HUES48 (cell line): Measurements from ENCODE around the gene MNX1.
A peak's percentile ranks its signal among the peaks of the same experiment; 100 is the strongest.

Source experiments
- H3K27ac ChIP-seq: one replicate; pipeline ENCODE4 v1.7.0; 2013; ENCODE audit warnings: low read depth, low read length, inconsistent platforms
- H3K27me3 ChIP-seq: 2 replicates; pipeline ENCODE4 v1.6.1; 2013; ENCODE audit warnings: mild to moderate bottlenecking, low read length; ENCODE audit not compliant: control insufficient read depth, insufficient read depth
- H3K36me3 ChIP-seq: 2 replicates; pipeline ENCODE4 v1.6.1; 2013; ENCODE audit warnings: low read length; ENCODE audit not compliant: control insufficient read depth, insufficient read depth
- H3K4me1 ChIP-seq: 2 replicates; pipeline ENCODE4 v1.6.1; 2013; ENCODE audit warnings: mild to moderate bottlenecking, low read length; ENCODE audit not compliant: control insufficient read depth, insufficient read depth
- H3K4me3 ChIP-seq: 2 replicates; pipeline ENCODE4 v1.5.1; 2013; ENCODE audit warnings: mild to moderate bottlenecking, low read depth, low read length
- H3K9ac ChIP-seq: 2 replicates; pipeline ENCODE4 v1.6.1; 2013; ENCODE audit warnings: mild to moderate bottlenecking, low read depth, low read length, moderate library complexity
- H3K9me3 ChIP-seq: 2 replicates; pipeline ENCODE4 v1.6.1; 2013; ENCODE audit warnings: low read length; ENCODE audit not compliant: control insufficient read depth, insufficient read depth

The MNX1 gene

GRCh38 chr7:157006205-157006747, 4.2 kb downstream of the MNX1 start:
- Histone ChIP-seq H3K27ac (no peak overlapping the region), H3K4me3 (no peak overlapping the region), H3K9ac (no peak overlapping the region), H3K4me1 (peaks cover 13% of the 10 kb centered on the region), H3K9me3 (no peaks in the 10 kb centered on the region), H3K27me3 (peaks cover 98% of the 10 kb centered on the region), H3K36me3 (no peaks in the 10 kb centered on the region)

- Histone ChIP-seq H3K9me3 (no peaks in the 10 kb centered on the region), H3K27me3 (peaks cover 98% of the 10 kb centered on the region), H3K9ac (no peak overlapping the region), H3K4me1 (peaks cover 13% of the 10 kb centered on the region), H3K36me3 (no peaks in the 10 kb centered on the region), H3K4me3 (no peak overlapping the region), H3K27ac (no peak overlapping the region)
Measured at GRCh38 chr7:157005456-157006204, 4.8 kb downstream of the MNX1 start.

GRCh38 chr7:157004521-157005455, 5.7 kb downstream of the MNX1 start:
- Histone ChIP-seq H3K9ac (no peak overlapping the region), H3K9me3 (no peaks in the 10 kb centered on the region), H3K4me1 (peaks cover 14% of the 10 kb centered on the region), H3K27ac (no peak overlapping the region), H3K4me3 (no peak overlapping the region), H3K36me3 (no peaks in the 10 kb centered on the region), H3K27me3 (peaks cover 98% of the 10 kb centered on the region)

- H3K36me3 ChIP-seq, result no peaks in the 10 kb centered on the region
- peak overlapping the region; percentile 40; the same call in 1 of the 2 replicates for H3K4me3 ChIP-seq
- H3K27me3 ChIP-seq, result peaks cover 99% of the 10 kb centered on the region
- peaks cover 14% of the 10 kb centered on the region for H3K4me1 ChIP-seq
- no peak overlapping the region for H3K27ac ChIP-seq
- no peak overlapping the region for H3K9ac ChIP-seq
- no peaks in the 10 kb centered on the region for H3K9me3 ChIP-seq
Measured at GRCh38 chr7:157003756-157004520, 6.5 kb downstream of the MNX1 start.

GRCh38 chr7:157003445-157003755, 7.1 kb downstream of the MNX1 start:
- Histone ChIP-seq H3K27me3 (peaks cover 99% of the 10 kb centered on the region), H3K4me3 (no peak overlapping the region; the same call in 1 of the 2 replicates)

GRCh38 chr7:157002819-157003421, 7.5 kb downstream of the MNX1 start:
- Histone ChIP-seq H3K36me3 (no peaks in the 10 kb centered on the region), H3K4me1 (peaks cover 14% of the 10 kb centered on the region), H3K9me3 (no peaks in the 10 kb centered on the region), H3K27me3 (peaks cover 99% of the 10 kb centered on the region), H3K9ac (no peak overlapping the region), H3K27ac (no peak overlapping the region), H3K4me3 (no peak overlapping the region)

More at GRCh38 chr7:157003445-157003755, 7.1 kb downstream of the MNX1 start:
- no peak overlapping the region for H3K9ac ChIP-seq
- H3K36me3 ChIP-seq, result no peaks in the 10 kb centered on the region
- H3K27ac ChIP-seq, result no peak overlapping the region
- H3K9me3 ChIP-seq, result no peaks in the 10 kb centered on the region
- H3K4me1 ChIP-seq, result peaks cover 14% of the 10 kb centered on the region

- no peaks in the 10 kb centered on the region for H3K9me3 ChIP-seq
- no peaks in the 10 kb centered on the region for H3K36me3 ChIP-seq
- H3K4me1 ChIP-seq, result peaks cover 14% of the 10 kb centered on the region
- H3K9ac ChIP-seq, result no peak overlapping the region
- H3K4me3 ChIP-seq, result no peak overlapping the region
- no peak overlapping the region for H3K27ac ChIP-seq
- H3K27me3 ChIP-seq, result peaks cover 99% of the 10 kb centered on the region
Measured at GRCh38 chr7:157001920-157002818, 8.3 kb downstream of the MNX1 start.

GRCh38 chr7:157000741-157001653, 9.5 kb downstream of the MNX1 start:
- Histone ChIP-seq H3K4me1 (peaks cover 14% of the 10 kb centered on the region), H3K27ac (no peak overlapping the region), H3K36me3 (no peaks in the 10 kb centered on the region), H3K9me3 (no peaks in the 10 kb centered on the region), H3K9ac (no peak overlapping the region), H3K4me3 (no peak overlapping the region), H3K27me3 (peaks cover 99% of the 10 kb centered on the region)
